Epithelial cell of esophagus (primary cell): ENCODE measurements around the gene GPR142.

Experiments
- DNase-seq: peaks from one replicate; pipeline ENCODE4 v3.0.0; 2010; ENCODE audit warnings: low read depth
- H3K4me3 ChIP-seq: 2 replicates; pipeline ENCODE4 v1.5.1; 2011; ENCODE audit warnings: mild to moderate bottlenecking, low read length, control low read depth
- CTCF ChIP-seq: IDR thresholded peaks from 2 replicates; pipeline ENCODE4 v1.5.1; 2011; ENCODE audit warnings: low read depth, mild to moderate bottlenecking, low read length, control low read depth, inconsistent platforms; ENCODE audit not compliant: insufficient read depth; ENCODE audit errors: missing control alignments

GPR142 gene

GRCh38 chr17:74336307-74336706 lies 31.0 kb upstream of the GPR142 start:
- no peak overlapping the region for H3K4me3 ChIP-seq
- no peak for TF ChIP-seq CTCF
- no peak for DNase-seq

GRCh38 chr17:74337834-74338500 lies 29.3 kb upstream of the GPR142 start:
- TF ChIP-seq CTCF: no peak
- no peak overlapping the region for H3K4me3 ChIP-seq
- DNase-seq: no peak

- no peak for DNase-seq
- no peak overlapping the region for H3K4me3 ChIP-seq
- TF ChIP-seq CTCF: no peak
Observed at GRCh38 chr17:74339537-74340195, 27.6 kb upstream of the GPR142 start.

- no peak overlapping the region for H3K4me3 ChIP-seq
- no peak for TF ChIP-seq CTCF
- no peak for DNase-seq
Observed at GRCh38 chr17:74340470-74341023, 26.8 kb upstream of the GPR142 start.

GRCh38 chr17:74342224-74342623 lies 25.1 kb upstream of the GPR142 start:
- TF ChIP-seq CTCF: no peak
- H3K4me3 ChIP-seq: no peak overlapping the region
- DNase-seq: no peak

GRCh38 chr17:74343121-74343520 lies 24.2 kb upstream of the GPR142 start:
- no peak overlapping the region for H3K4me3 ChIP-seq
- DNase-seq: no peak
- no peak for TF ChIP-seq CTCF
